HG03039 (cell line): ENCODE results near the gene KIAA0513.

Source experiments
- ATAC-seq: cut with Tn5 transposase; IDR thresholded peaks from one replicate; pipeline ENCODE4 v1.9.1; 2021; ENCODE audit warnings: mild to moderate bottlenecking, moderate library complexity; ENCODE audit not compliant: unreplicated experiment

Gene KIAA0513

GRCh38 chr16:85142129-85142513, 114.5 kb downstream of the KIAA0513 start:
- ATAC-seq = no peak

GRCh38 chr16:85142771-85143211, 115.2 kb downstream of the KIAA0513 start:
- ATAC-seq = no peak
